Right atrium auricular region (tissue), 2 donors: ENCODE measurements around the gene PSD. TPM values are rescaled to one million over a fixed set of nuclear protein-coding genes. Genes with fewer than 3 reads are reported as not detected.

ENCODE experiments used
- DNase-seq: peaks from one replicate; pipeline ENCODE4 v3.0.0-alpha.2; 2019; ENCODE audit warnings: low spot score
- H3K27ac ChIP-seq, 2 donors: fragments of 200-600 bp; sonication (generic); 1 replicate in 1 of 2; 2 replicates in 1 of 2; pipeline ENCODE4 v1.5.1; 2016 to 2019
- H3K27me3 ChIP-seq, 2 donors: fragments of 200-600 bp; sonication (generic); one replicate each; pipeline versions ENCODE4 v1.5.1 to v1.6.0; 2017 to 2019
- H3K36me3 ChIP-seq: fragments of 200-600 bp; sonication (generic); one replicate; pipeline ENCODE4 v1.5.1; 2016
- H3K4me1 ChIP-seq, 2 donors: fragments of 200-600 bp; sonication (generic); one replicate each; pipeline versions ENCODE4 v1.5.1 to v1.6.0; 2017 to 2019
- H3K4me3 ChIP-seq, 2 donors: fragments of 200-600 bp; sonication (generic); 1 replicate in 1 of 2; 2 replicates in 1 of 2; pipeline ENCODE4 v1.5.1; 2017 to 2019; ENCODE audit warnings: mild to moderate bottlenecking in 1 of 2, moderate library complexity in 1 of 2
- H3K9me3 ChIP-seq, 2 donors: fragments of 200-600 bp; sonication (generic); one replicate each; pipeline ENCODE4 v1.5.1; 2019
- CTCF ChIP-seq, 2 donors: fragments of 200-600 bp; sonication (generic); IDR thresholded peaks; one replicate each; pipeline ENCODE4 v1.5.1; 2019; ENCODE audit warnings: antibody characterized with exemption in 2 of 2
- total RNA-seq, 2 donors: library from RNA; depleted of rRNA; stranded (reverse); fragments of >200 nt; gene quantifications; one replicate each; pipeline ENCODE4 v1.1.0, GENCODE V29; 2016

PSD gene
- total RNA-seq, 2 donors from 2014 or later = 2.2 to 9.7 TPM

GRCh38 chr10:102437515-102437914 lies 18.9 kb upstream of the PSD start:
- Histone ChIP-seq H3K9me3 (no peaks in the 10 kb centered on the region), H3K4me1 (peaks cover 0 to 12% of the 10 kb centered on the region in 2 donors), H3K36me3 (no peaks in the 10 kb centered on the region), H3K27ac (no peak overlapping the region), H3K27me3 (no peaks in the 10 kb centered on the region), H3K4me3 (no peak overlapping the region)
- TF ChIP-seq CTCF (IDR thresholded peaks at IDR 0.05) = no peak
- DNase-seq = no peak

GRCh38 chr10:102436312-102436711 lies 17.7 kb upstream of the PSD start:
- H3K36me3 ChIP-seq = no peaks in the 10 kb centered on the region
- no peaks in the 10 kb centered on the region for H3K9me3 ChIP-seq
- H3K27me3 ChIP-seq = no peaks in the 10 kb centered on the region
- DNase-seq = no peak
- H3K27ac ChIP-seq = no peak overlapping the region
- peaks cover 0 to 20% of the 10 kb centered on the region in 2 donors for H3K4me1 ChIP-seq
- no peak for TF ChIP-seq CTCF (IDR thresholded peaks at IDR 0.05)
- no peak overlapping the region for H3K4me3 ChIP-seq

GRCh38 chr10:102435529-102436233 lies 17.1 kb upstream of the PSD start:
- H3K27ac ChIP-seq = peak overlapping the region in 1 of 2 donors; percentile 48

GRCh38 chr10:102435133-102435497 lies 16.5 kb upstream of the PSD start:
- no peak for DNase-seq
- H3K27ac ChIP-seq = peak overlapping the region in 1 of 2 donors; percentile 48
- no peaks in the 10 kb centered on the region for H3K9me3 ChIP-seq
- H3K36me3 ChIP-seq = no peaks in the 10 kb centered on the region
- H3K27me3 ChIP-seq = no peaks in the 10 kb centered on the region
- peaks cover 0 to 21% of the 10 kb centered on the region in 2 donors for H3K4me1 ChIP-seq
- no peak for TF ChIP-seq CTCF (IDR thresholded peaks at IDR 0.05)
- H3K4me3 ChIP-seq = peak overlapping the region in 1 of 2 donors; percentile 24

More at GRCh38 chr10:102435529-102436233, 17.1 kb upstream of the PSD start:
- Histone ChIP-seq H3K9me3 (no peaks in the 10 kb centered on the region), H3K36me3 (no peaks in the 10 kb centered on the region), H3K27me3 (no peaks in the 10 kb centered on the region), H3K4me3 (peak overlapping the region in 1 of 2 donors; percentile 24), H3K4me1 (peaks cover 0 to 21% of the 10 kb centered on the region in 2 donors)
- DNase-seq = no peak
- no peak for TF ChIP-seq CTCF (IDR thresholded peaks at IDR 0.05)

- no peak for DNase-seq
- Histone ChIP-seq H3K27me3 (no peaks in the 10 kb centered on the region), H3K9me3 (no peaks in the 10 kb centered on the region), H3K4me1 (peaks cover 0 to 21% of the 10 kb centered on the region in 2 donors), H3K27ac (peak overlapping the region in 1 of 2 donors; percentile 48), H3K4me3 (no peak overlapping the region), H3K36me3 (no peaks in the 10 kb centered on the region)
- TF ChIP-seq CTCF (IDR thresholded peaks at IDR 0.05) = no peak
Observed at GRCh38 chr10:102434394-102435132, 16.0 kb upstream of the PSD start.
